Activated CD4-positive, alpha-beta memory T cell treated with anti-CD3 and anti-CD28 coated beads, Interleukin-2, amount 10 ng/mL, durations not matched to agents 7 days and 5 days (primary cell): Measurements from ENCODE around the gene CBX2. TPM values are rescaled to one million over a fixed set of nuclear protein-coding genes. Genes with fewer than 3 reads are reported as not detected.

Experiments used
- CTCF ChIA-PET: fragments of 350-600 bp; sonication (Branson Sonifier 250); formaldehyde crosslinking; loops from one replicate; lab custom pipeline; 2021; ENCODE audit warnings: antibody characterized with exemption, inconsistent platforms; lab: Charles Lee
- POLR2A ChIA-PET: fragments of 350-600 bp; sonication (Branson Sonifier 250); formaldehyde crosslinking; loops from one replicate; lab custom pipeline; 2021; ENCODE audit warnings: antibody characterized with exemption; lab: Charles Lee
- DNase-seq: peaks from one replicate; pipeline ENCODE4 v3.0.0-alpha.2; 2020
- H3K27ac Mint-ChIP-seq: one replicate; pipeline ENCODE4 v1.8.0; 2021; ENCODE audit warnings: mild to moderate bottlenecking, mixed read lengths
- H3K27me3 Mint-ChIP-seq: one replicate; pipeline ENCODE4 v1.8.0; 2021; ENCODE audit warnings: mixed read lengths
- H3K36me3 Mint-ChIP-seq: one replicate; pipeline ENCODE4 v1.8.0; 2021; ENCODE audit warnings: low read depth, mixed read lengths
- H3K4me1 Mint-ChIP-seq: one replicate; pipeline ENCODE4 v1.8.0; 2021; ENCODE audit warnings: mixed read lengths
- H3K4me3 Mint-ChIP-seq: one replicate; pipeline ENCODE4 v1.8.0; 2021; ENCODE audit warnings: mild to moderate bottlenecking, mixed read lengths
- H3K9me3 Mint-ChIP-seq: one replicate; pipeline ENCODE4 v1.8.0; 2021; ENCODE audit warnings: mixed read lengths
- total RNA-seq, 2 experiments: library from RNA; stranded (reverse); gene quantifications; one replicate each; pipeline ENCODE4 v1.2.3, GENCODE V29; 2021

The CBX2 gene
- total RNA-seq, 2 experiments from 2014 or later: 1.7 to 2.0 TPM

GRCh38 chr17:79779084-79779529, 1.2 kb downstream of the CBX2 start:
- peaks cover 18% of the 10 kb centered on the region for H3K4me1 Mint-ChIP-seq
- H3K36me3 Mint-ChIP-seq: no peaks in the 10 kb centered on the region
- H3K9me3 Mint-ChIP-seq: no peaks in the 10 kb centered on the region
- DNase-seq: no peak
- no peak overlapping the region for H3K27ac Mint-ChIP-seq
- peaks cover 56% of the 10 kb centered on the region for H3K27me3 Mint-ChIP-seq
- CTCF ChIA-PET: interaction anchor here (0.9 to 1.7 kb wide), 2 partner anchors 33 to 39 kb away, joined by 4 to 5 read pairs; no protein-coding TSS in a partner anchor
- H3K4me3 Mint-ChIP-seq: peak overlapping the region; percentile 75
- POLR2A ChIA-PET: interaction anchor here (1.4 kb wide), 1 partner anchor 60 kb away, joined by 5 read pairs; the partner anchor contains the start of gene CBX4

DNA sequence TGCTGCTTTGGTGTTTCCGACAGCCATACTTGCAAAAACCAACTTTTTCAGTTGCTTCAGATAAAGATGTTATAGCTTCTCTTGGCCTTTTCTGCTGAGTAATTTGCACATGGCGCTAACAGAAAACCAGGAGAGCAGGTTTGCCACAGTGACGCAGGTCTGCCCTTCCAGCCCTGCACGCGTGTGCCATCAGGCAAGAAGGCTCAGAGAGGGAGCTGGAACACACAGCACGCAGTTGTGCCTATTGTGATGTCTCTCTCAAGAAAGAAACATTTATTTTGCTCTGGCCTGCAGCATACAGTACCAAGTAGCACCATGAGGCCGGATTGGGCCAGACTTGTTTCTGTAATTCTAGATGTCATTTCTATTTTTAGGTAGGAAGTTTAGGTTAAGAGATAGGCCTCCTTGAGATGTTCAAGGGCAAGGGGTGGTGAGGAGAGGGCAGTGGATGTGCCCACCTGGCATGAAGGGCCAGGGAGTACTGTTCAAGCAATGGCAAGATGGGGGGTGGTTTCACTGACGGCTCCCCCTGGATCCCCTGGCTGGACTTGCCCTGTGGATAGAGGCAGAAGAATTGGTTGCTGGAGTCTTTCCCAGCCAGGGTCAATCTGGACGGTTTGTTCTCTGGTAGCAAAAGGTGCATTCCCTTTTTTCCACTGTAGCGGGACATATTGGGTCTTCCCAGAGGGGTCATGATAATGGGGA, 1.9 kb downstream of the CBX2 start:
- H3K27ac Mint-ChIP-seq: no peak overlapping the region
- H3K27me3 Mint-ChIP-seq: peaks cover 49% of the 10 kb centered on the region
- peak overlapping the region; percentile 75 for H3K4me3 Mint-ChIP-seq
- peaks cover 18% of the 10 kb centered on the region for H3K4me1 Mint-ChIP-seq
- H3K36me3 Mint-ChIP-seq: no peaks in the 10 kb centered on the region
- POLR2A ChIA-PET: no interaction called here
- no peaks in the 10 kb centered on the region for H3K9me3 Mint-ChIP-seq
- DNase-seq: no peak
- CTCF ChIA-PET: interaction anchor here (1.7 kb wide), 1 partner anchor 38 kb away, joined by 4 read pairs; no protein-coding TSS in a partner anchor

GRCh38 chr17:79781012-79781650, 3.2 kb downstream of the CBX2 start:
- peaks cover 36% of the 10 kb centered on the region for H3K27me3 Mint-ChIP-seq
- DNase-seq: no peak
- H3K27ac Mint-ChIP-seq: no peak overlapping the region
- CTCF ChIA-PET: no interaction called here
- H3K4me1 Mint-ChIP-seq: peaks cover 18% of the 10 kb centered on the region
- POLR2A ChIA-PET: no interaction called here
- H3K36me3 Mint-ChIP-seq: no peaks in the 10 kb centered on the region
- no peaks in the 10 kb centered on the region for H3K9me3 Mint-ChIP-seq
- no peak overlapping the region for H3K4me3 Mint-ChIP-seq

DNA sequence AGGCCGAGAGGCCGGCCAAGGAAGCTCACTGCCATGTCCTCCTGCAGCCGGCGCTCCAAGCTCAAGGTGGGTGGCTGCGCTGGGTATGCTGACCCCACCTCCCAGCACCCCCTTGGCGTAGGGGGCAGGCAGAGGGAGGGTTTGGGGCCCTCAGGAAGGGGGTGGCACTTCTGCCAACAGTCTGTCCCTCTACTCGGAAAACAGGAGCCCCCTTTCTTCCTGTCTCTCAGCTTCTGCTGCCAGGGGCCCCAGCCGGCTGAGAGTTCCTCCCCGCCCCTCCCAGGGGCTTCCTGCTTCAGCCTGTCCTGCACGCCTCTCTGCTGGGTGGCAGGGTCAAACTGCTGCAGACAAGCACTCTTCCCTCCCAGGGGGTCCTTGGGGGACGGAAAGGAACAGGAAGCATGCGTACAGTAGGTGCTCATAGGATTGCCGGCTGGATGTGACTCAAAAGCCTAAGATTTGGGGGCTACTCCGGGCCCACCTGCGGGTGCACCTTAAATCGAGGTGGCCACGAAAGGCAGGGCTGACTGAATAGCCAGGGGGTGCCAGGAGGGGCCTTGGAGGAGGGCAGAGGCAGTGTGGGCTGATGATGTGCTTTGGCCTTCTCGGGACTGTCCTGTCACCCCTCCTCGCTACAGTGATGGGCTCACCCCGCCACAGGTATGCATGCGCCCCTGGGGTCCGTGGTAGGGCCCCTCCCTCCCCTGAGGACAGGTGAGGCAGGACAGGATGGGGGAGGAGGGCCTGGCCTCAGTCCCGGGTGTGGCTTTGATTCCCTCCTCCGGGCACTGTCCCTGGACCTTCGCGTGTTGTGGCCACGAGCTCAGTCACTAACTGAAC, 4.0 kb downstream of the CBX2 start:
- no peaks in the 10 kb centered on the region for H3K9me3 Mint-ChIP-seq
- H3K27me3 Mint-ChIP-seq: peaks cover 34% of the 10 kb centered on the region
- no peak for DNase-seq
- no peak overlapping the region for H3K27ac Mint-ChIP-seq
- ChIA-PET POLR2A (no interaction called here), CTCF (no interaction called here)
- H3K4me3 Mint-ChIP-seq: no peak overlapping the region
- H3K36me3 Mint-ChIP-seq: no peaks in the 10 kb centered on the region
- peaks cover 13% of the 10 kb centered on the region for H3K4me1 Mint-ChIP-seq

DNA sequence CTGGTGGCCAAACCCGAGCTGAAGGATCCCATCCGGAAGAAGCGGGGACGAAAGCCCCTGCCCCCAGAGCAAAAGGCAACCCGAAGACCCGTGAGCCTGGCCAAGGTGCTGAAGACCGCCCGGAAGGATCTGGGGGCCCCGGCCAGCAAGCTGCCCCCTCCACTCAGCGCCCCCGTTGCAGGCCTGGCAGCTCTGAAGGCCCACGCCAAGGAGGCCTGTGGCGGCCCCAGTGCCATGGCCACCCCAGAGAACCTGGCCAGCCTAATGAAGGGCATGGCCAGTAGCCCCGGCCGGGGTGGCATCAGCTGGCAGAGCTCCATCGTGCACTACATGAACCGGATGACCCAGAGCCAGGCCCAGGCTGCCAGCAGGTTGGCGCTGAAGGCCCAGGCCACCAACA, 5.9 kb downstream of the CBX2 start:
- no peaks in the 10 kb centered on the region for H3K36me3 Mint-ChIP-seq
- peaks cover 45% of the 10 kb centered on the region for H3K27me3 Mint-ChIP-seq
- H3K27ac Mint-ChIP-seq: no peak overlapping the region
- H3K4me1 Mint-ChIP-seq: peaks cover 5% of the 10 kb centered on the region
- POLR2A ChIA-PET: interaction anchor here (1.8 kb wide), 1 partner anchor 10 kb away, joined by 4 read pairs; no protein-coding TSS in a partner anchor
- H3K4me3 Mint-ChIP-seq: no peak overlapping the region
- CTCF ChIA-PET: no interaction called here
- no peak for DNase-seq
- H3K9me3 Mint-ChIP-seq: no peaks in the 10 kb centered on the region

DNA sequence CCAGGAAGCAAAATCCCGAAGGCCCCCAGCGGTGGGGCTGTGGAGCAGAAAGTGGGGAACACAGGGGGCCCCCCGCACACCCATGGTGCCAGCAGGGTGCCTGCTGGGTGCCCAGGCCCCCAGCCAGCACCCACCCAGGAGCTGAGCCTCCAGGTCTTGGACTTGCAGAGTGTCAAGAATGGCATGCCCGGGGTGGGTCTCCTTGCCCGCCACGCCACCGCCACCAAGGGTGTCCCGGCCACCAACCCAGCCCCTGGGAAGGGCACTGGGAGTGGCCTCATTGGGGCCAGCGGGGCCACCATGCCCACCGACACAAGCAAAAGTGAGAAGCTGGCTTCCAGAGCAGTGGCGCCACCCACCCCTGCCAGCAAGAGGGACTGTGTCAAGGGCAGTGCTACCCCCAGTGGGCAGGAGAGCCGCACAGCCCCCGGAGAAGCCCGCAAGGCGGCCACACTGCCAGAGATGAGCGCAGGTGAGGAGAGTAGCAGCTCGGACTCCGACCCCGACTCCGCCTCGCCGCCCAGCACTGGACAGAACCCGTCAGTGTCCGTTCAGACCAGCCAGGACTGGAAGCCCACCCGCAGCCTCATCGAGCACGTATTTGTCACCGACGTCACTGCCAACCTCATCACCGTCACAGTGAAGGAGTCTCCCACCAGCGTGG, 6.5 kb downstream of the CBX2 start:
- peaks cover 44% of the 10 kb centered on the region for H3K27me3 Mint-ChIP-seq
- ChIA-PET CTCF (no interaction called here), POLR2A (interaction anchor here (1.8 kb wide), 1 partner anchor 11 kb away, joined by 4 read pairs; no protein-coding TSS in a partner anchor)
- peaks cover under 1% of the 10 kb centered on the region for H3K4me1 Mint-ChIP-seq
- DNase-seq: no peak
- no peak overlapping the region for H3K27ac Mint-ChIP-seq
- H3K36me3 Mint-ChIP-seq: no peaks in the 10 kb centered on the region
- no peaks in the 10 kb centered on the region for H3K9me3 Mint-ChIP-seq
- H3K4me3 Mint-ChIP-seq: no peak overlapping the region

DNA sequence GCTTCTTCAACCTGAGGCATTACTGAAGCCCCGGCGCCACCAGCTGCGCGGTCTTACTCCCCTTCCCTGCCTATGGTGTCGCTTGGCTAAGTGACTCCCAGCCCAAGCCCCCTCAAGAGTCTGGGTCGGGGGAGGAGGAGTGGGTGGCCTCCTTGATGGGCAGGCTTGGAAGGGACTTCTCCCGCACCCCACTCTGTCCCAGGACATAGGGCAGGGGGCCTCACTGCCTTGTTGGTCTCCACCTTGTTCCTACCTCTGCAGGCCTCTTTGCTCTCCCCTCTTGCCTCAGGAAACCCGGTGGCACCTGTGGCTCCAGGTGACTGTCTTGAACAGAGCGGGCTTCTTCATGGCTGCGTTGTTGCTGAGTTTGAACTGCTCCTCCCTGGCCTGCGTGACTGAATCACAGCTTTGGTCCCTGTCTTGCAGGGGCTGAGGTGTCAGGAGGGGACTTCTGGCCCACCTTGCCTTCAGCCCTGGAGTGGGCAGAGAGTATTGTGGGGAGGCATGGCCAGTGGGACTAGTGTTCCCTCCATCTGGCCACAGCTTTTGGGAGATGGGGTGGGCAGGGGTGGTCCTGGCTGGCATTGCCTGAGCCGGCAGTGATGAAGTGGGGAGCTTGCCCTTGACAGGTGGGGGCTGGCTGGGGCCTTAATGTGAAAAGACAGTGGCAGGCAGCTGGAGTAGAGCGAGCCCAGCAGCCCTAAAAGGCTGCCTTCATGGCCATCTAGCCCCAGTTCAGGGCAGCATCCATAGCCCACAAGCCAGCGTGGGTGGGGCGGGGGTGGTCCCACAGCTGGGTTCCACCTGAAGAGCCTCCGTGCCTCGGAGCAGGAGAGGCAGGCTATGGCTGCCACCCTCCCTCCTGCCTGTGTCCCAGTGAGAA, 7.3 kb downstream of the CBX2 start:
- no peak overlapping the region for H3K27ac Mint-ChIP-seq
- peaks cover 39% of the 10 kb centered on the region for H3K27me3 Mint-ChIP-seq
- H3K36me3 Mint-ChIP-seq: no peaks in the 10 kb centered on the region
- ChIA-PET POLR2A (interaction anchor here (1.8 kb wide), 1 partner anchor 11 kb away, joined by 4 read pairs; no protein-coding TSS in a partner anchor), CTCF (no interaction called here)
- H3K4me1 Mint-ChIP-seq: no peaks in the 10 kb centered on the region
- no peak for DNase-seq
- no peaks in the 10 kb centered on the region for H3K9me3 Mint-ChIP-seq
- no peak overlapping the region for H3K4me3 Mint-ChIP-seq

- Mint-ChIP-seq H3K9me3 (no peaks in the 10 kb centered on the region), H3K4me1 (peaks cover 2% of the 10 kb centered on the region), H3K4me3 (no peak overlapping the region), H3K36me3 (no peaks in the 10 kb centered on the region), H3K27ac (no peak overlapping the region), H3K27me3 (peaks cover 43% of the 10 kb centered on the region)
- CTCF ChIA-PET: interaction anchor here (1.6 kb wide), 1 partner anchor 41 kb away, joined by 3 read pairs; no protein-coding TSS in a partner anchor
- POLR2A ChIA-PET: no interaction called here
- no peak for DNase-seq
Observed at GRCh38 chr17:79785900-79786810, 8.2 kb downstream of the CBX2 start.

DNA sequence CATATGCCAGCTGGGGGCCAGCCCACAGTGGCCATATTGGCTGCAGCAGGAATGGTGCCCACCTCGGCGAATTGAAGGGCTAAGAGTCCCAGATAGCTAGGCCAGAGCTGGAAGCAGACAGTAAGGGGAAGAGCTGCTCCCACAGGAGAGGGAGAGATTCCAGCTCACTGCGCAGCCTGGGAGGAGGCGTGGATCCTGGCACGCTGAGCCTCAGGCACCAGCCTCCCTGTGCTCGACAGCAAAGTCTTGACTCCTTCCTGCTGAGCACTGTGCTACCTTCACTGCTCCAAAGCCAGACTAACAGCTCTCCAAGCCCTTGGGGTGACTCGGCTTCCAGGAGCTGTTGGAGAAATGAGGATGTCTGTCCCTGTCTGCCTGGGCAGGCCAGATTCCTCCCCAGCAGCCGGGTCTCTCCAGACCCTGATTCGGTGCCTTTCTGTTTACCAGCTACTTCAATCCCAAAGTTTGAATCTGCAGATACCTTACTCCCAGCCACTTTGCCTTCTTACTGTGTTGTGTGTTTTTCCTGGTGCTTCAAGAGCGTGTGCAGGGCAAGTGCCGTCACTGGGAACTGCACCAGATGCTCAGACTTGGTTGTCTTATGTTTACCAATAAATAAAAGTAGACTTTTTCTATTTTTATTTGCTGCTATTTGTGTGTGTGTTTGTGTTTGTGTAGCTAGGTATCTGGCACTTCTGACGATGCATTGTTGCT, 9.1 kb downstream of the CBX2 start:
- no peak overlapping the region for H3K4me3 Mint-ChIP-seq
- POLR2A ChIA-PET: interaction anchor here (1.1 kb wide), 1 partner anchor 10 kb away, joined by 6 read pairs; the partner anchor contains the start of gene CBX8
- CTCF ChIA-PET: interaction anchor here (1.5 to 1.6 kb wide), 2 partner anchors 42 to 183 kb away, joined by 3 read pairs; no protein-coding TSS in a partner anchor
- peaks cover 2% of the 10 kb centered on the region for H3K4me1 Mint-ChIP-seq
- no peaks in the 10 kb centered on the region for H3K36me3 Mint-ChIP-seq
- no peak for DNase-seq
- peaks cover 47% of the 10 kb centered on the region for H3K27me3 Mint-ChIP-seq
- no peaks in the 10 kb centered on the region for H3K9me3 Mint-ChIP-seq
- no peak overlapping the region for H3K27ac Mint-ChIP-seq

- ChIA-PET CTCF (interaction anchor here (1.3 kb wide), 3 partner anchors 29 to 182 kb away, joined by 3 to 4 read pairs (median 3); no protein-coding TSS in a partner anchor), POLR2A (interaction anchor here (1.2 kb wide), 2 partner anchors 47 to 51 kb away, joined by 3 to 4 read pairs; partner anchors contain the start of gene CBX4)
- Mint-ChIP-seq H3K36me3 (no peaks in the 10 kb centered on the region), H3K27me3 (peaks cover 53% of the 10 kb centered on the region), H3K4me3 (no peak overlapping the region), H3K9me3 (no peaks in the 10 kb centered on the region), H3K4me1 (peaks cover 2% of the 10 kb centered on the region), H3K27ac (no peak overlapping the region)
- DNase-seq: no peak
Observed at GRCh38 chr17:79788455-79788854, 10.5 kb downstream of the CBX2 start.
